ENCODE measurements around the gene STARD13. TPM values are rescaled to one million over a fixed set of nuclear protein-coding genes. Genes with fewer than 3 reads are reported as not detected.

Gene STARD13
- total RNA-seq, 2 experiments from 2014 or later = 0.30 to 0.31 TPM

DNA sequence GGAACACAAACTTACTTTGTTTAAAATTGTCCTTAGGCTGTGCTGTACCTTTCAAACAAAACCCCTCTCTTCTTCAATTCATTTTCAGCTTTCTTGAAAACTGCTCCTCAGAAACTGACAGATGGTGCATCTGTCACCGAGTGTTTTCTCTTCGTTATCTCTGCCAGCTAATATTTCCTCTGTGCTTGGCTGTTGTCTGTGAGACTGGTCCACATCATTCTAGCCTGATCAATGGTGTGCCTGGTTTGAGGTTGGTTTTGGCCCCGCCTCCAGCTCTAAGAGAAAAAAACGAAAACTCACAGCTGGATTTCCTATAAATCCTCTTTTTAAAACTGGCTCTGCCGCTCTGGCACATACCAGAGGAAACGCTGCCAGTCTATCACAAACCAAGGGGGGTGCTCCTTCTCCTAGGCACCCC lies 79.7 kb downstream of the STARD13 start:
- peaks cover 7% of the 10 kb centered on the region for H3K4me1 Mint-ChIP-seq (ENCODE audit: low read depth)
- peak overlapping the region; percentile 35 for H3K27ac Mint-ChIP-seq
- peaks cover 25% of the 10 kb centered on the region for H3K27me3 Mint-ChIP-seq (ENCODE audit: low read depth)
- CTCF ChIA-PET = interaction anchor here (0.6 kb wide), 1 partner anchor 353 kb away, joined by 3 read pairs; no protein-coding TSS in a partner anchor
- DNase-seq = peak; percentile 14
- no peaks in the 10 kb centered on the region for H3K9me3 Mint-ChIP-seq
- intact Hi-C loops (cut with micrococcal nuclease) = no loop called here
- H3K4me3 Mint-ChIP-seq = no peak overlapping the region
- no peaks in the 10 kb centered on the region for H3K36me3 Mint-ChIP-seq (ENCODE audit: low read depth)

DNA sequence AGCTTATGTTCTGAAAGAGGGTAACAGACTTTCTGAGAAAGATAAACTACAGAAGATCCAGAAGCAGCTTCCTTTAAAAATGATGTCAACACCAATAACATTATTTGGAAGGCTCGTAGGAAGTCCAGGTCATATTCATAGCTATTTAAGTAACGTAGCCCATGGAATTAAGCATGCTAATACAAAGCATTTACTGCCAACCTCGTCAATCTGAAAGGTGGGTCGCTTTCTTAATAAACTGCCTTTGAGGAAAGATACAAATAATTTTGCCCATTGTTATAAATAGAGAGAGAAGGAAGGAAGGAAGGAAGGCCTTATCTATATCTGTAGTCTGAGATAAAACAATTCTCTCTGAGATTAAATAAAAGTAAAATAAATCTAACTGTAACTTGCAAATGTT lies 80.3 kb downstream of the STARD13 start:
- CTCF ChIA-PET = no interaction called here
- no peak for DNase-seq
- Mint-ChIP-seq H3K4me3 (no peak overlapping the region), H3K27me3 (ENCODE audit: low read depth) (peaks cover 25% of the 10 kb centered on the region), H3K4me1 (ENCODE audit: low read depth) (peaks cover 7% of the 10 kb centered on the region), H3K36me3 (ENCODE audit: low read depth) (no peaks in the 10 kb centered on the region), H3K9me3 (no peaks in the 10 kb centered on the region), H3K27ac (no peak overlapping the region)
- intact Hi-C loops (cut with micrococcal nuclease) = no loop called here

DNA sequence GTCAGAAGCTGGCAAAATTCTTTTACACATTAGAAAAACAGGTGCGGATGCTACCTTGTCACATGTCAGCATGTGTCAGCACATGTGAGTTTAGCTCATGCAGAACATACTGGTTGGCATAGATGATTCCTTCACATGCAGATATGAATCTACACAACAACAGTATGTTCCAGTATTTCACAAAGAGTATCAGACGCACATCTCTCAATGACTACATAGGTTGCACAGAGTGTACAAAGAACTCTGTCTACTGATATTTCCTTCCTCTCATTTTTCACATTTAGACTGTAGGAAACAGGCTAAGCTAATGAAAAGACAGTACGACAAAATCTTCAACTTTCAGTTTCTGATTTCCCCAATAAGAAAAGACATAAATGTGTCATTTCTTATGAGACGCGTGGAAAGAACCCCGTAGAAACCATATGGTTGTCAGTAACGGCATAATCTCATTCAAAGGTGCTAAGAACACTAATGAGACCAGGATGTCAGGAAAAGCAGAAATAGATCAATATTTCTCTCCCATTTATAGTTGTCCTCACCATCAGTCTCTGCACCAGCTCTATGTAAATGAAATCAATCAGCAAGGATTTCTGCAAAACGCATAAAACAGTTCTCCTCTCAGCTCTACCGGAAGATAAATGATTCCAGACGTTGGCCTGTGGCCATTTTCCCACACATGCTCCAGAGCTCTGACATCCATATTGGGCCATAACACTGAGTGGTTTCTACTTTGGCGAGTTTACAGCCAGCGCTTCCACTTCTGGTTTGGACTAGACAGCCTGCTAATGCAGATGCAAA lies 81.2 kb downstream of the STARD13 start:
- CTCF ChIA-PET = interaction anchor here (1.2 kb wide), 1 partner anchor 519 kb away, joined by 4 read pairs; no protein-coding TSS in a partner anchor
- Mint-ChIP-seq H3K9me3 (no peaks in the 10 kb centered on the region), H3K27ac (no peak overlapping the region), H3K27me3 (ENCODE audit: low read depth) (peaks cover 23% of the 10 kb centered on the region), H3K4me1 (ENCODE audit: low read depth) (peaks cover 7% of the 10 kb centered on the region), H3K4me3 (no peak overlapping the region), H3K36me3 (ENCODE audit: low read depth) (no peaks in the 10 kb centered on the region)
- no peak for DNase-seq
- intact Hi-C loops (cut with micrococcal nuclease) = no loop called here

DNA sequence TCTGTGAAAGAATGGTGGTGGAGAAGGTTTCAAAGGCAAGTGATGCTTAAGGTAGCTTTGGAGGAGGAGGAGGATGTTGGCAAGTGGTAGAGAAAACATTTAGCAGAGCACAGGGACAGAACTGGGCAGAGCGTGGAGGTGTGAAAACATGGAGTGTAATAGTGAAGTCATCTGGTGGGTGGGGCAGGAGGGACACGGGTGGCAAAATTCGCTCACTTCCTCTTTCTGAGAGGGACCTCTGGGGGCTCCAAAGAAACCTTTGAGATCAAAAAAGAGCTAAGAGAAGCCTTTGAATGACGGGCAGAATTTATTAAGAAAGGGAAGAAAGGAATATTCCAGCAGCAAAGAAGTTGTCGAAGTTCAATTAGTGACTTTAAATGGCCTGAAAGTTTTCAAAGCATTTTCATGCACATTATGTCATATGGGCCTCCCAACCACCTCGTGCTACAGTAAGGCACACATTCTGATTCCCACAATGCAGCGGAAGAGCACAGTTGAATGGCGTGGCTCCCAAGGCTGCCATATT lies 82.8 kb downstream of the STARD13 start:
- Mint-ChIP-seq H3K9me3 (no peaks in the 10 kb centered on the region), H3K4me3 (no peak overlapping the region), H3K4me1 (ENCODE audit: low read depth) (peaks cover 7% of the 10 kb centered on the region), H3K27ac (no peak overlapping the region), H3K36me3 (ENCODE audit: low read depth) (no peaks in the 10 kb centered on the region), H3K27me3 (ENCODE audit: low read depth) (peaks cover 15% of the 10 kb centered on the region)
- intact Hi-C loops (cut with micrococcal nuclease) = no loop called here
- CTCF ChIA-PET = no interaction called here
- no peak for DNase-seq

DNA sequence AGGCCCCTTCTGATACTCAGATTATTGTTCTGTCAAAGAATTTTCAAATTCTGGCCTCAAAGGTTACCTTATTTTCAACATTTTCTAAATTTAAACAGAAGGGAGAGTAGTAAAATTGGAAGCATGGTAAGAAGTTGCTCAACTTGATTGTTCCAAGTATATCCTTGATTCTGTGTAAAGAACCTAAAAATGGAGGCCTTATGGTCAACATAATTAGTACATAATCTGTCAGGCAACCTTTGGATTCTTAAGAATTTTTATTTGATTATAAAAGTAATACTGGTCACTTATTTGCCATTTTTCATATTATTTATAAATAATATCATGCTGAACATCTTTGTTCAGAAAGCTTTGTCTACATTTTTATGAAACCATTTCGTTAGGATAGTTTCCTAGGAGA lies 83.9 kb downstream of the STARD13 start:
- Mint-ChIP-seq H3K36me3 (ENCODE audit: low read depth) (no peaks in the 10 kb centered on the region), H3K4me1 (ENCODE audit: low read depth) (peaks cover 5% of the 10 kb centered on the region), H3K4me3 (no peak overlapping the region), H3K27ac (no peak overlapping the region), H3K27me3 (ENCODE audit: low read depth) (peaks cover 8% of the 10 kb centered on the region), H3K9me3 (no peaks in the 10 kb centered on the region)
- CTCF ChIA-PET = no interaction called here
- DNase-seq = no peak
- intact Hi-C loops (cut with micrococcal nuclease) = no loop called here

DNA sequence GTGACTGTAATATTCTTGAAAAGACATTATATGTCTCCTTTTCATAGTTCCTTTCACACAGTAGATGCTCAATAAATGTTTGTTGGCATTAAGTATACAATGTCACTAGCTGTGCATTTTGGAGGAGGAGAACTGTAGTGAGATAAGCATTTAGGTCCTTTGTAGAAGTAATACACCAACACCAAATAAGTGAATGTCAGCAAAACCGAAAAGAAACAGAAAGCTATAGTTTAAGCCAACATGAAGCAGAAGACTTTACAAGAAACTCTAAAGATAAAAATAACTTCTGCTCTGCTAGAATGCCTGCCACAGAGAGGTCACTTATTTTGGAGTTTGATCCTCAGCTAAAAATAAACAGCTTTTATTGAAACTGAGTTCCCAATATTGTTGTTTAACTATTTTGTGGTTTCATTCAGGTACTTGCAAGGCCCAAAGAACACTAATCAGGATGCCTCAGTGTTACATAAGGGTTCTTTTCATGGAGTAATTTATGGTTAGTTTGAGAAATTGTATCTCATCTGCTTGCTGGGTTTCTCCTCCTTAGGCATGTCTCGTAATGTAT lies 86.2 kb downstream of the STARD13 start:
- intact Hi-C loops (cut with micrococcal nuclease) = no loop called here
- CTCF ChIA-PET = no interaction called here
- Mint-ChIP-seq H3K4me1 (ENCODE audit: low read depth) (no peaks in the 10 kb centered on the region), H3K27ac (no peak overlapping the region), H3K36me3 (ENCODE audit: low read depth) (no peaks in the 10 kb centered on the region), H3K4me3 (no peak overlapping the region), H3K9me3 (no peaks in the 10 kb centered on the region), H3K27me3 (ENCODE audit: low read depth) (no peaks in the 10 kb centered on the region)
- no peak for DNase-seq

DNA sequence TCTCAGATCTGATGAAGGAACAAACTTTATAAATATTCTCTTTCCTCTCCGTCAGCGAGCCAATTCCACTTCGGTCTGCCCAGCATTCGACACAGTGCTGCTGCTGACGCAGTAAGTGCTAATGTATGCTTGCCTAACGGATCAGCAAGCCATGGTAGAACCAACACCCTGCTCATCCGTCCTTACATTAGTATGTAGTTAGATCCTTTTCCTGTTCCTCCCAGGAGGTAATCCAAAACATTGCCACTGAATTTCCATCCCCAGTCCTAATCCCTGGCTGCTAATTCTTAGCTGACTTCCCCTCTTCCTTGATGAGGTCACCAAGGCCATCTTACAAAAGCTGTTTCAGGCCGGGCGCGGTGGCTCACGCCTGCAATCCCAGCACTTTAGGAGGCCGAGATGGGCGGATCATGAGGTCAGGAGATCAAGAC lies 88.0 kb downstream of the STARD13 start:
- intact Hi-C loops (cut with micrococcal nuclease) = no loop called here
- CTCF ChIA-PET = interaction anchor here (0.7 kb wide), 1 partner anchor 1509 kb away, joined by 3 read pairs; no protein-coding TSS in a partner anchor
- peaks cover 5% of the 10 kb centered on the region for H3K4me1 Mint-ChIP-seq (ENCODE audit: low read depth)
- H3K4me3 Mint-ChIP-seq = no peak overlapping the region
- no peaks in the 10 kb centered on the region for H3K9me3 Mint-ChIP-seq
- no peak for DNase-seq
- H3K36me3 Mint-ChIP-seq (ENCODE audit: low read depth) = no peaks in the 10 kb centered on the region
- no peak overlapping the region for H3K27ac Mint-ChIP-seq
- no peaks in the 10 kb centered on the region for H3K27me3 Mint-ChIP-seq (ENCODE audit: low read depth)

DNA sequence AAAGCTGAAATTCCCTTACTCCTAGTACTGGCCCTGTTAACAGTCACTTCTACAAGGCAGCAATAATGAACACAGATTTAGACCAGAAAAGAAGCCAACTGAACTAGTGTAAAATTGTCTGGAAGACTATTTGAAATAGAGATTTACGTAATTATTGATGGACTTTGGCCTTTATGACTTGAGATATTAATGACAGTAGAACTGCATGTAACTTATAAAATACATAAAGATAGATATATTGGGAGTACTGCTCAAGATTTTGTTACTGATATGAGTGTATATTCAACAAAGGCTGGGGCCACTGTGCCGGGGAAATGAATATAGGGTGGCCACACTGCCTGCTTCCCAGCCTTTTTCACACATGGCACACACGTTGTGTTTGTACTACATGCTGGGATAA lies 88.8 kb downstream of the STARD13 start:
- H3K4me3 Mint-ChIP-seq = no peak overlapping the region
- no peaks in the 10 kb centered on the region for H3K9me3 Mint-ChIP-seq
- no peaks in the 10 kb centered on the region for H3K36me3 Mint-ChIP-seq (ENCODE audit: low read depth)
- H3K4me1 Mint-ChIP-seq (ENCODE audit: low read depth) = peaks cover 5% of the 10 kb centered on the region
- H3K27ac Mint-ChIP-seq = no peak overlapping the region
- H3K27me3 Mint-ChIP-seq (ENCODE audit: low read depth) = no peaks in the 10 kb centered on the region
- intact Hi-C loops (cut with micrococcal nuclease) = no loop called here
- no peak for DNase-seq
- CTCF ChIA-PET = no interaction called here

DNA sequence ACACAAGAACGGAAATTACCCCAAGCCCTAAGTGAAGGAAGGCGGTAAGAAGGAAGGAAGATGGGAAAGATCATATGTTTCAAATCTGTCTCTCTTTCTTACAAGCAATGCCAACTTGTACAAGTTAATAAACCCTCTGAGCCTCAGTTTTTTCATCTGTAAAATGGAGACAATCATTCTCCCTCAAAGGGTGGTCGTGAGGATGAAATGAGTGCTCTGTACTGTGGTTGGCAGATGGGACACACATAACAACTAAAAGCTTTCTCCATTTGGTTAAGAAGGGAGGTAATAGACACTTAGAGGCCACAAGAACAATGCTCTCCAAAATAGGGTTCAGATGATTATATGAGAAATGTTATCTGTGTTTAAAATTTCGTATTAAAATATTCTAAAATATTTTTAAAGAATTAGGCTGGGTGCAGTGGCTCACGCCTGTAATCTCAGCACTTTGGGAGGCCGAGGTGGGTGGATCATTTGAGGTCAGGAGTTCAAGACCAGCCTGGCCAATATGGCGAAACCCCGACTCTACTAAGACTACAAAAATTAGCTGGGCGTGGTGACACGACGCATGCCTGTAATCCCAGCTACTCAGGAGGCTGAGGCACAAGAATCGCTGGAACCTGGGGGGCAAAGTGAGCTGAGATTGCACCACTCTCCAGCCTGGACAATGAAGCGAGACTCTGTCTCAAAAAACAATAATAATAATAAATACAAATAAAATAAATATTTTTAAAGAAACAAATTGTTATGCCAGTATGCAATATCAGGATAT lies 89.7 kb downstream of the STARD13 start:
- Mint-ChIP-seq H3K27me3 (ENCODE audit: low read depth) (no peaks in the 10 kb centered on the region), H3K4me1 (ENCODE audit: low read depth) (peaks cover 5% of the 10 kb centered on the region), H3K27ac (no peak overlapping the region), H3K36me3 (ENCODE audit: low read depth) (no peaks in the 10 kb centered on the region), H3K9me3 (no peaks in the 10 kb centered on the region), H3K4me3 (no peak overlapping the region)
- DNase-seq = no peak
- CTCF ChIA-PET = no interaction called here
- intact Hi-C loops (cut with micrococcal nuclease) = no loop called here

DNA sequence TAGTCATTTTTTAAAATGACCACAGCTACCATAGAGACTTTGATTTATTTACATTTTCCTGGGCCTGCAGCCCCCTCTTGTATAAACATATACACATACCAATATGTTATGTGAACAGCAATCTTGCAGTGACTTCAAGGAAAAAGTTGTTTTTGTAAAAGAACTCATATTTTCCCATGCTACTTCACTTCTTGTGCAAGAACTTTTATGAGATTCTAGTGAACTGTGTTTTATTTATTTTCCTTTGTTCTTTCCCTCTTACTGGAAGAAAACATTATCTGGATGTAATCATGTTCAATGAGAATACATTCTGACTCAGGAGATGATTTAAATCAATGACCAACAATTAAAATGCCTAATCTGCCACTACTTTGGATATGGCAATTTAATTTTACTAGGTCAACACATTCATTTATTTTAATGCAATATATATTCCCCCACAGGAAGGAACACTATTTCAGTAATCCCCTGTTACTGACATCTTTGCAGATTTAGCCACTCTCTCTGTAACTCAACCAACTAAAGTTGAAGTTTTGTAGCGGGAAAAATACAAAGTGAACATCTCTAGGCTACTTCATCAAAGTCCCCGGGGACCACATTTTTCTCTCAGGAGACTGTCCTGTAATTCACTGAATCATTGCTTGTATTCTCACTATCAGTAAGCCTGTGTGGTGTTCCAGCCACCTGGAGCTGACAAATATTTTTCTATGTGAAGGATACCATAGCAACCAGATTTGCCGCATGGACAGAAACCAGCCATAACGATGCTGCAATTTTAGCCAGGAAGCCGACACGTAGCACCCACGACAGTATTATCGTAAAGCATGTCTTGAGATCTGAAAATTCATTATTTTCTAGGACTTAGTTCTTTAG lies 90.5 kb downstream of the STARD13 start:
- H3K4me1 Mint-ChIP-seq (ENCODE audit: low read depth) = peaks cover 5% of the 10 kb centered on the region
- CTCF ChIA-PET = no interaction called here
- H3K36me3 Mint-ChIP-seq (ENCODE audit: low read depth) = no peaks in the 10 kb centered on the region
- no peaks in the 10 kb centered on the region for H3K27me3 Mint-ChIP-seq (ENCODE audit: low read depth)
- intact Hi-C loops (cut with micrococcal nuclease) = no loop called here
- H3K4me3 Mint-ChIP-seq = no peak overlapping the region
- H3K27ac Mint-ChIP-seq = no peak overlapping the region
- DNase-seq = no peak
- no peaks in the 10 kb centered on the region for H3K9me3 Mint-ChIP-seq

DNA sequence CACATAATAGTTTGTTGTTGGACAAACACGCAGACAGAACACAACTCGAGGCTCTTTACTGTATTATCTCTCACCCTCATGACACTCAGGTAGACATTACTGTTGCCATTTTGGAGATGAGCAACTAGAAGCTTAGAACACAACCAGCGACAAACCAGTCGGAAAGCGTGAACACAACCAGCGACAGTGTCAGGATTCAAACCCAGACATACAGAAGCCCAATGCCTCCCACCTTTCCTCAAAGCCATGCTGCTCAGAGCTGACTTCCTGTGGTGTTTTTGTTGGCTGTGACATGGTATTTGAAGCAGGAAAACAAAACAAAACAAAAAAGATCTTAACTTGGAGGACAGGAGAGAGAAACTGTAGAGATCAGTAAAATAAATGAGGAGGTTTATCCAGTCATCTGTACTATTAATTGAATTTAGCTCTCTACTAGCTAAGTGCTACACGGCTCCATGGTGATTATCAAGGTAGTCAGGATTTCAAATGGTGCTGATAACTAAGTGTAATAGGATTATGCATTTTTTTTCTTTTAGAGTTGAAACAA lies 92.1 kb downstream of the STARD13 start:
- intact Hi-C loops (cut with micrococcal nuclease) = no loop called here
- CTCF ChIA-PET = interaction anchor here (0.7 kb wide), 1 partner anchor 340 kb away, joined by 3 read pairs; no protein-coding TSS in a partner anchor
- Mint-ChIP-seq H3K27ac (no peak overlapping the region), H3K9me3 (no peaks in the 10 kb centered on the region), H3K36me3 (ENCODE audit: low read depth) (no peaks in the 10 kb centered on the region), H3K4me1 (ENCODE audit: low read depth) (peaks cover 5% of the 10 kb centered on the region), H3K4me3 (no peak overlapping the region), H3K27me3 (ENCODE audit: low read depth) (peaks cover 3% of the 10 kb centered on the region)
- DNase-seq = no peak
